GM12878 (cell line): ENCODE data around the gene NXN. TPM values are rescaled to one million over a fixed set of nuclear protein-coding genes. Genes with fewer than 3 reads are reported as not detected.

Source experiments
- ASH2L ChIP-seq: fragments of 300-600, 200-600 bp; sonication (generic); IDR thresholded peaks from 2 replicates; pipeline ENCODE4 v1.6.1; 2017; ENCODE audit warnings: low read depth, mild to moderate bottlenecking, borderline replicate concordance
- ATF7 ChIP-seq: fragments of 450-650 bp; IDR thresholded peaks from 2 replicates; pipeline ENCODE4 v1.6.1; 2016; ENCODE audit warnings: low read depth, mild to moderate bottlenecking
- BCL11A ChIP-seq: IDR thresholded peaks from 2 replicates; pipeline ENCODE4 v1.6.1; 2011; ENCODE audit warnings: low read depth, low read length
- E2F8 ChIP-seq: fragments of 450-650 bp; IDR thresholded peaks from 2 replicates; pipeline ENCODE4 v1.6.1; 2018; ENCODE audit warnings: mild to moderate bottlenecking, low read depth, moderate library complexity; ENCODE audit not compliant: partially characterized antibody
- EZH2 ChIP-seq: IDR thresholded peaks from 2 replicates; pipeline ENCODE4 v1.6.1; 2012; ENCODE audit warnings: low read depth, mild to moderate bottlenecking, control low read depth, inconsistent platforms, low read length, borderline replicate concordance; ENCODE audit not compliant: control insufficient read depth
- FOXK2 ChIP-seq: fragments of 450-650 bp; IDR thresholded peaks from 2 replicates; pipeline ENCODE4 v1.6.1; 2017; ENCODE audit warnings: mild to moderate bottlenecking, moderate library complexity
- HDAC2 ChIP-seq: fragments of 200-600 bp; sonication (generic); IDR thresholded peaks from 2 replicates; pipeline ENCODE4 v1.6.1; 2017
- MEF2A ChIP-seq: IDR thresholded peaks from 2 replicates; pipeline ENCODE4 v1.6.1; 2011; ENCODE audit warnings: low read depth, mild to moderate bottlenecking, low read length, moderate library complexity; ENCODE audit not compliant: insufficient read depth
- MYB ChIP-seq: fragments of 150-350 bp; IDR thresholded peaks from 2 replicates; pipeline ENCODE4 v1.6.1; 2014; ENCODE audit warnings: mild to moderate bottlenecking, low read depth, low read length, borderline replicate concordance
- NR2F1 ChIP-seq: fragments of 450-650 bp; conservative IDR thresholded peaks from 2 replicates; pipeline ENCODE4 v1.6.1; 2017; ENCODE audit warnings: mild to moderate bottlenecking
- PAX5 ChIP-seq: IDR thresholded peaks from 2 replicates; pipeline ENCODE4 v1.6.1; 2011; ENCODE audit warnings: low read depth, low read length, borderline replicate concordance
- PAX8 ChIP-seq: fragments of 450-650 bp; IDR thresholded peaks from 2 replicates; pipeline ENCODE4 v1.6.1; 2017; ENCODE audit warnings: mild to moderate bottlenecking, moderate library complexity
- PBX3 ChIP-seq: IDR thresholded peaks from 2 replicates; pipeline ENCODE4 v1.6.1; 2011; ENCODE audit warnings: mild to moderate bottlenecking, low read depth, low read length, moderate library complexity; ENCODE audit not compliant: insufficient replicate concordance
- PML ChIP-seq: IDR thresholded peaks from 2 replicates; pipeline ENCODE4 v1.6.1; 2012; ENCODE audit warnings: low read length, inconsistent platforms
- RELB ChIP-seq: fragments of 450-650 bp; IDR thresholded peaks from 2 replicates; pipeline ENCODE4 v1.6.1; 2017; ENCODE audit warnings: low read depth, mild to moderate bottlenecking, moderate library complexity
- RUNX3 ChIP-seq: IDR thresholded peaks from 2 replicates; pipeline ENCODE4 v1.6.1; 2012; ENCODE audit warnings: low read length, inconsistent platforms
- SIN3A ChIP-seq: IDR thresholded peaks from 2 replicates; pipeline ENCODE4 v1.6.1; 2012; ENCODE audit warnings: low read depth, low read length, improper control_type of control experiment
- SREBF1 ChIP-seq: IDR thresholded peaks from 2 replicates; pipeline ENCODE4 v1.6.1; 2012; ENCODE audit warnings: mild to moderate bottlenecking, low read length
- SRF ChIP-seq, 2 experiments: IDR thresholded peaks; 2 replicates each; pipeline ENCODE4 v1.6.1; 2011; ENCODE audit warnings: low read depth in 2 of 2, low read length in 2 of 2, mild to moderate bottlenecking in 1 of 2, moderate library complexity in 1 of 2
- TBL1XR1 ChIP-seq: IDR thresholded peaks from 2 replicates; pipeline ENCODE4 v1.6.1; 2012; ENCODE audit warnings: low read depth, low read length, improper control_type of control experiment
- TCF12 ChIP-seq: IDR thresholded peaks from 2 replicates; pipeline ENCODE4 v1.6.1; 2011; ENCODE audit warnings: low read depth, mild to moderate bottlenecking, low read length
- TCF3 ChIP-seq: IDR thresholded peaks from 2 replicates; pipeline ENCODE4 v1.6.1; 2012; ENCODE audit warnings: low read depth, mild to moderate bottlenecking, low read length, borderline replicate concordance; ENCODE audit not compliant: insufficient read depth
- USF2 ChIP-seq: IDR thresholded peaks from 2 replicates; pipeline ENCODE4 v1.6.1; 2011; ENCODE audit warnings: low read depth, low read length, improper control_type of control experiment, borderline replicate concordance
- WRNIP1 ChIP-seq: IDR thresholded peaks from 2 replicates; pipeline ENCODE4 v1.6.1; 2011; ENCODE audit warnings: low read depth, low read length, improper control_type of control experiment, borderline replicate concordance
- YY1 ChIP-seq: IDR thresholded peaks from 2 replicates; pipeline ENCODE4 v1.6.1; 2011; ENCODE audit warnings: low read depth, mild to moderate bottlenecking, low read length
- polyA plus RNA-seq, 11 experiments: library from polyadenylated mRNA; depleted of rRNA in 4 of 11; unstranded in 6 of 11; stranded (reverse) in 5 of 11; fragments of >200 nt; fragmentation: Nextera tagmentation in 4 of 11; fragmentation: Illumina TruSeq in 1 of 11; extraction: Ambion mirVana in 4 of 11; extraction: Trizol in 1 of 11; gene quantifications; 1 replicate in 1 of 11; 2 replicates in 10 of 11; pipeline versions ENCODE4 v1.2.1 to v1.2.3, GENCODE V29; 2011 to 2016; ENCODE audit warnings: inconsistent platforms in 2 of 11, missing spikeins in 2 of 11, low read depth in 1 of 11
- total RNA-seq, 4 experiments: library from RNA; depleted of rRNA in 3 of 4; stranded (reverse); fragments of >200 nt in 3 of 4; fragmentation: Illumina TruSeq in 1 of 4; extraction: Trizol in 1 of 4; gene quantifications; 2 replicates each; pipeline versions ENCODE4 v1.2.1 to v1.2.3, GENCODE V29; 2013 to 2021
- TF ChIP-seq, protein P1 (sequence below): IDR thresholded peaks from 2 replicates; pipeline ENCODE4 v1.6.1; 2012; ENCODE audit warnings: low read length, inconsistent platforms

Gene NXN
- total and polyA plus RNA-seq, 10 of the 15 experiments (the other 5 are each of a cell fraction or from before 2014, with no cell fraction given): 0.04 to 1.2 (median 0.30) TPM

DNA sequence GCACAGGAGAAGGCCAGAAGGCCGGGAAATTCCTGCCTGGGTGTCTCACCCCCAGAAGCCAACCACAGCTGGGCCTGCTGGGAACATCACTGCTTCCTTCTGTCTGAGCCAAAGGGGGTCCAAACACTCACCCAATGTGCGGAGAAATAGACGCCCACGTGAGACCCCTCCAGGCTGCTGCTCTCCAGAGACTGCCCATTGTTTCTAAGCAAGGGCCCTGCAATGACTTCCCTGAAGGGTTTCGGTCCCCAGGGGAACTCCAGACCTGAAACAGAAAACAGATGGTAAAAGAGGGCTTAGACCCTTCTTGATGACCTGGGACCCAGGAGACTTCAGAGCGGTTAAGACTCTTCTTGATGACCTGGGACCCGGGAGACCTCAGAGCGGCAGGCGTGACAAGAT is 156.1 kb downstream of the NXN start (continued):
- TF ChIP-seq TBL1XR1 (no peak), SREBF1 (no peak), EZH2 (no peak), YY1 (no peak), BCL11A (no peak), PML (no peak), PBX3 (no peak), TCF3 (no peak), WRNIP1 (no peak), MEF2A (no peak), E2F8 (no peak), PAX5 (peak; percentile 37; the same call in 1 of the 2 replicates), SRF (IDR thresholded peaks at IDR 0.05; ENCODE audit: low read depth in 2 of 2, low read length in 2 of 2) (no peak), NR2F1 (peak; percentile 73; the same call in 1 of the 2 replicates), MYB (no peak), USF2 (peak; percentile 2; the same call in 1 of the 2 replicates), PAX8 (no peak), ATF7 (no peak), FOXK2 (no peak), ASH2L (no peak), SIN3A (no peak), RUNX3 (0 out of 2 replicates have a peak, but pooled peaks have one; percentile 4), HDAC2 (no peak), RELB (0 out of 2 replicates have a peak, but pooled peaks have one; percentile 34), TCF12 (no peak)
- TF ChIP-seq, protein P1, sequence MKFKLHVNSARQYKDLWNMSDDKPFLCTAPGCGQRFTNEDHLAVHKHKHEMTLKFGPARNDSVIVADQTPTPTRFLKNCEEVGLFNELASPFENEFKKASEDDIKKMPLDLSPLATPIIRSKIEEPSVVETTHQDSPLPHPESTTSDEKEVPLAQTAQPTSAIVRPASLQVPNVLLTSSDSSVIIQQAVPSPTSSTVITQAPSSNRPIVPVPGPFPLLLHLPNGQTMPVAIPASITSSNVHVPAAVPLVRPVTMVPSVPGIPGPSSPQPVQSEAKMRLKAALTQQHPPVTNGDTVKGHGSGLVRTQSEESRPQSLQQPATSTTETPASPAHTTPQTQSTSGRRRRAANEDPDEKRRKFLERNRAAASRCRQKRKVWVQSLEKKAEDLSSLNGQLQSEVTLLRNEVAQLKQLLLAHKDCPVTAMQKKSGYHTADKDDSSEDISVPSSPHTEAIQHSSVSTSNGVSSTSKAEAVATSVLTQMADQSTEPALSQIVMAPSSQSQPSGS: no peak
